Hepatocyte (in vitro differentiated cells): ENCODE data around the gene IBSP. TPM values are rescaled to one million over a fixed set of nuclear protein-coding genes. Genes with fewer than 3 reads are reported as not detected.

ENCODE experiments used
- DNase-seq: peaks from one replicate; pipeline ENCODE4 v3.0.0-alpha.2; 2016; ENCODE audit warnings: low spot score
- H2AFZ ChIP-seq: fragments of 200-600 bp; sonication (generic); 2 replicates; pipeline ENCODE4 v1.6.0; 2016; ENCODE audit warnings: antibody characterized with exemption, mild to moderate bottlenecking
- H3K27ac ChIP-seq: fragments of 200-600 bp; sonication (generic); 2 replicates; pipeline ENCODE4 v1.5.1; 2016; ENCODE audit warnings: mild to moderate bottlenecking
- H3K27me3 ChIP-seq: fragments of 200-600 bp; sonication (generic); 2 replicates; pipeline ENCODE4 v1.6.1; 2016
- H3K36me3 ChIP-seq: fragments of 200-600 bp; sonication (generic); replicated peaks from 2 replicates; pipeline ENCODE4 v1.5.1; 2016; ENCODE audit warnings: low read depth; ENCODE audit not compliant: insufficient read depth
- H3K4me1 ChIP-seq: fragments of 200-600 bp; sonication (generic); 2 replicates; pipeline ENCODE4 v1.5.1; 2016; ENCODE audit warnings: mild to moderate bottlenecking, moderate library complexity; ENCODE audit not compliant: insufficient read depth
- H3K4me2 ChIP-seq: fragments of 200-600 bp; sonication (generic); 2 replicates; pipeline ENCODE4 v1.6.0; 2016
- H3K4me3 ChIP-seq: fragments of 200-600 bp; sonication (generic); 2 replicates; pipeline ENCODE4 v1.5.1; 2016; ENCODE audit warnings: mild to moderate bottlenecking
- H3K79me2 ChIP-seq: fragments of 200-600 bp; sonication (generic); 2 replicates; pipeline ENCODE4 v1.6.0; 2017; ENCODE audit warnings: mild to moderate bottlenecking
- H3K9me2 ChIP-seq: fragments of 200-600 bp; sonication (generic); replicated peaks from 2 replicates; pipeline ENCODE4 v1.6.0; 2017; ENCODE audit warnings: mild to moderate bottlenecking; ENCODE audit not compliant: insufficient read depth
- H3K9me3 ChIP-seq: fragments of 200-600 bp; sonication (generic); 2 replicates; pipeline ENCODE4 v1.5.1; 2016; ENCODE audit warnings: low read depth, mild to moderate bottlenecking
- H4K20me1 ChIP-seq: fragments of 200-600 bp; sonication (generic); 2 replicates; pipeline ENCODE4 v1.6.0; 2016; ENCODE audit warnings: mild to moderate bottlenecking; ENCODE audit not compliant: insufficient read depth, poor library complexity, severe bottlenecking
- EZH2 ChIP-seq: fragments of 200-600 bp; sonication (generic); IDR thresholded peaks from 2 replicates; pipeline ENCODE4 v1.6.1; 2016; ENCODE audit warnings: antibody characterized with exemption, mild to moderate bottlenecking, borderline replicate concordance
- EZH2phosphoT487 ChIP-seq: fragments of 200-600 bp; sonication (generic); IDR thresholded peaks from one replicate; pipeline ENCODE4 v1.6.1; 2018; ENCODE audit warnings: antibody characterized with exemption, mild to moderate bottlenecking, low read depth, moderate library complexity; ENCODE audit not compliant: unreplicated experiment, severe bottlenecking
- WGBS: methylation state at CpG from one replicate; pipeline ENCODE4 v1.1.6; 2016; ENCODE audit warnings: low lambda C conversion rate; ENCODE audit errors: missing lambda C conversion rate; 5-methylcytosine and 5-hydroxymethylcytosine counted together
- polyA plus RNA-seq: library from polyadenylated mRNA; unstranded; fragments of >200 nt; fragmentation: Nextera tagmentation; extraction: Ambion mirVana; gene quantifications from 2 replicates; pipeline ENCODE4 v1.2.1, GENCODE V29; 2016
- total RNA-seq: library from RNA; depleted of rRNA; stranded (reverse); fragments of >200 nt; gene quantifications from 2 replicates; pipeline ENCODE4 v1.2.3, GENCODE V29; 2014
- TF ChIP-seq, protein P1 (sequence below): fragments of 200-600 bp; sonication (generic); IDR thresholded peaks from 2 replicates; pipeline ENCODE4 v1.5.1; 2016; ENCODE audit warnings: antibody characterized with exemption, mild to moderate bottlenecking; ENCODE audit not compliant: poor library complexity

The IBSP gene
- total and polyA plus RNA-seq, 2 experiments from 2014 or later = 0.07 to 0.12 TPM

DNA sequence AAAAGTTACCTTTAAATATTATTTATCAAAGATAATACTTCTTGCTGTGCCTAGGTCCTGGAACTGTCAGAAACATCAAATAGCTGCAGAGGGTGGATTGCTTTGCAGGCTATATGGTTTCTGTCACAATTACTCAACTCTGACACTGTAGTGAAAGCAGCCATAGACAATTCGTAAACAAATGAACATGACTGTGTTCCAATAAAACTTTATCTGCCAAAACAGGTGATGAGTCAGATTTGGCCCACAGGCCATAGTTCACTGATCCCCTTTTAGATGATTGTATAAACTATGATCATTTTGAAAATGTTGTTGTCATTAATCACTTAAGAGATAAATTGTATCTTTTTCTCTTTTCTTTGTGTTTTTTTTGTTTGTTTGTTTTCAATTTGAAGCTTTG lies 25.0 kb downstream of the IBSP start:
- H3K4me1 ChIP-seq = no peaks in the 10 kb centered on the region
- H2AFZ ChIP-seq = no peak overlapping the region
- H3K79me2 ChIP-seq = no peaks in the 10 kb centered on the region
- no peak overlapping the region for H3K27ac ChIP-seq
- no peak overlapping the region for H3K4me2 ChIP-seq
- no peak for DNase-seq
- H3K9me3 ChIP-seq = no peaks in the 10 kb centered on the region
- no peaks in the 10 kb centered on the region for H3K27me3 ChIP-seq
- no peaks in the 10 kb centered on the region for H4K20me1 ChIP-seq
- WGBS = 0% methylated on average over 1 of the region's 1 CpG
- H3K36me3 ChIP-seq = no peaks in the 10 kb centered on the region
- no peak overlapping the region for H3K4me3 ChIP-seq
- H3K9me2 ChIP-seq = no peaks in the 10 kb centered on the region
- TF ChIP-seq EZH2 (no peak), EZH2phosphoT487 (no peak)
- TF ChIP-seq, protein P1, sequence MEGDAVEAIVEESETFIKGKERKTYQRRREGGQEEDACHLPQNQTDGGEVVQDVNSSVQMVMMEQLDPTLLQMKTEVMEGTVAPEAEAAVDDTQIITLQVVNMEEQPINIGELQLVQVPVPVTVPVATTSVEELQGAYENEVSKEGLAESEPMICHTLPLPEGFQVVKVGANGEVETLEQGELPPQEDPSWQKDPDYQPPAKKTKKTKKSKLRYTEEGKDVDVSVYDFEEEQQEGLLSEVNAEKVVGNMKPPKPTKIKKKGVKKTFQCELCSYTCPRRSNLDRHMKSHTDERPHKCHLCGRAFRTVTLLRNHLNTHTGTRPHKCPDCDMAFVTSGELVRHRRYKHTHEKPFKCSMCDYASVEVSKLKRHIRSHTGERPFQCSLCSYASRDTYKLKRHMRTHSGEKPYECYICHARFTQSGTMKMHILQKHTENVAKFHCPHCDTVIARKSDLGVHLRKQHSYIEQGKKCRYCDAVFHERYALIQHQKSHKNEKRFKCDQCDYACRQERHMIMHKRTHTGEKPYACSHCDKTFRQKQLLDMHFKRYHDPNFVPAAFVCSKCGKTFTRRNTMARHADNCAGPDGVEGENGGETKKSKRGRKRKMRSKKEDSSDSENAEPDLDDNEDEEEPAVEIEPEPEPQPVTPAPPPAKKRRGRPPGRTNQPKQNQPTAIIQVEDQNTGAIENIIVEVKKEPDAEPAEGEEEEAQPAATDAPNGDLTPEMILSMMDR = no peak

DNA sequence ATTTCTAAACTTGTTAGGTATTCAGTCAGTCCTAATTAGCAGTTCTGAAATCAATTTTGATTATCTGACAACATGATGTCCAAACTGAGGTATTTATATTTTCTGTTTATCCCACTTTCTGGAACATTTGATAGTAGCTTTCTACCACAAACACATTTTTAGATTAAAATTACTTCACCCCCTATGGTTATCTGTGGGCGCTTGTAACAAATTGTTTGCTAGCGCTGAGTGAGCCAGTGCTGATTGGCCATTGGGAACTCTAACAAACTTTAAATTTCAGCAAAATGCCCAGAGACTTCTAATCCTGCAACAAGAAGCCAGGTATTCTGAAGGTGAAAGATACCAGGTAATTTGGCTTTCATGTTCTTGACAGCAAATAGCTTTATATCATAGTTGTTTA lies 33.3 kb downstream of the IBSP start, which contains the start of gene MEPE:
Gene MEPE (plus strand): TSS at position 301 of the 400 bp plus-strand sequence. CDS start 1,746 bp downstream, outside the sequence.
- TF ChIP-seq EZH2phosphoT487 = no peak
- TF ChIP-seq, protein P1 = no peak
- TF ChIP-seq EZH2 = no peak

DNA sequence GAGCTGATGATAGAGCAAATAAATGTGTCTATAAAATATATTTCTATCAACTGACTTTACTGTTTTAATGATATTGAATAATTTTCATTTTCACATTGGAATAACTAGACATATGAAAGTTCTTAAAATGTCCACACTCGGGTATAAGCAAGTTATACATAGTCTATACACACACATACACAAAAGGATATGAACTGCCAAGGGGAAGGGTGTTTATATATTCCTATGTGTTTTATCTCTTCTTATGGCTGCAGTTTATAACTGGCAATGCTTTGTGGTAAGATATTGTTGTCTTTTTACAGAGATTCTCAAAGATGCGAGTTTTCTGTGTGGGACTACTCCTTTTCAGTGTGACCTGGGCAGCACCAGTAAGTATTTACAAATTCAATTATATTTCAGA lies 35.0 kb downstream of the IBSP start:
- no peak for DNase-seq
- Histone ChIP-seq H3K4me1 (no peaks in the 10 kb centered on the region), H3K4me3 (no peak overlapping the region), H3K27ac (no peak overlapping the region), H3K9me3 (no peaks in the 10 kb centered on the region), H3K4me2 (no peak overlapping the region), H3K27me3 (no peaks in the 10 kb centered on the region), H3K79me2 (no peaks in the 10 kb centered on the region), H2AFZ (no peak overlapping the region), H3K9me2 (no peaks in the 10 kb centered on the region), H3K36me3 (no peaks in the 10 kb centered on the region), H4K20me1 (no peaks in the 10 kb centered on the region)
- TF ChIP-seq, protein P1 = no peak
- TF ChIP-seq EZH2 (no peak), EZH2phosphoT487 (no peak)
- 87% methylated on average over 2 of the region's 2 CpGs for WGBS

More for the DNA sequence above, 33.3 kb downstream of the IBSP start, which contains the start of gene MEPE:
- no peaks in the 10 kb centered on the region for H4K20me1 ChIP-seq
- H3K4me3 ChIP-seq = no peak within 1 kb of the TSS
- no peak within 1 kb of the TSS for H3K27ac ChIP-seq
- DNase-seq = no peak
- no peaks in the 10 kb centered on the region for H3K9me2 ChIP-seq
- H3K9me3 ChIP-seq = no peaks in the 10 kb centered on the region
- WGBS = 100% methylated on average over 2 of the region's 2 CpGs
- no peaks in the 10 kb centered on the region for H3K27me3 ChIP-seq
- no peak within 1 kb of the TSS for H2AFZ ChIP-seq
- H3K79me2 ChIP-seq = no peaks in the 10 kb centered on the region
- no peaks in the 10 kb centered on the region for H3K36me3 ChIP-seq
- no peaks in the 10 kb centered on the region for H3K4me1 ChIP-seq
- H3K4me2 ChIP-seq = no peak within 1 kb of the TSS
